Ishikawa (cell line): ENCODE results near the gene HMCN1.
A peak's percentile ranks its signal among the peaks of the same experiment; 100 is the strongest.

Experiments
- CEBPB ChIP-seq: IDR thresholded peaks from 2 replicates; pipeline ENCODE4 v1.6.1; 2012
- CREB1 ChIP-seq: IDR thresholded peaks from 2 replicates; pipeline ENCODE4 v1.6.1; 2012; ENCODE audit warnings: low read depth
- EGR1 ChIP-seq: IDR thresholded peaks from 2 replicates; pipeline ENCODE4 v1.6.1; 2012
- EP300 ChIP-seq: IDR thresholded peaks from 2 replicates; pipeline ENCODE4 v1.6.1; 2012; ENCODE audit warnings: borderline replicate concordance
- FOXM1 ChIP-seq: IDR thresholded peaks from 2 replicates; pipeline ENCODE4 v1.6.1; 2012; ENCODE audit warnings: low read depth, borderline replicate concordance
- NFIC ChIP-seq: IDR thresholded peaks from 2 replicates; pipeline ENCODE4 v1.6.1; 2012
- RAD21 ChIP-seq: IDR thresholded peaks from 2 replicates; pipeline ENCODE4 v1.6.1; 2012; ENCODE audit warnings: low read depth
- TAF1 ChIP-seq: IDR thresholded peaks from 2 replicates; pipeline ENCODE4 v1.6.1; 2012; ENCODE audit warnings: low read depth, mild to moderate bottlenecking
- TCF12 ChIP-seq: IDR thresholded peaks from 2 replicates; pipeline ENCODE4 v1.6.1; 2012; ENCODE audit warnings: low read depth
- TEAD4 ChIP-seq: IDR thresholded peaks from 2 replicates; pipeline ENCODE4 v1.6.1; 2012
- YY1 ChIP-seq: IDR thresholded peaks from 2 replicates; pipeline ENCODE4 v1.6.1; 2012; ENCODE audit warnings: low read depth
- ZBTB7A ChIP-seq: IDR thresholded peaks from 2 replicates; pipeline ENCODE4 v1.6.1; 2012; ENCODE audit warnings: low read depth
- TF ChIP-seq, protein P1 (sequence below): IDR thresholded peaks from 2 replicates; pipeline ENCODE4 v1.6.1; 2012
- TF ChIP-seq, protein P2 (sequence below): IDR thresholded peaks from 2 replicates; pipeline ENCODE4 v1.6.1; 2012; ENCODE audit warnings: low read depth, mild to moderate bottlenecking
- TF ChIP-seq, protein P3 (sequence below): IDR thresholded peaks from 2 replicates; pipeline ENCODE4 v1.6.1; 2012

The HMCN1 gene

DNA sequence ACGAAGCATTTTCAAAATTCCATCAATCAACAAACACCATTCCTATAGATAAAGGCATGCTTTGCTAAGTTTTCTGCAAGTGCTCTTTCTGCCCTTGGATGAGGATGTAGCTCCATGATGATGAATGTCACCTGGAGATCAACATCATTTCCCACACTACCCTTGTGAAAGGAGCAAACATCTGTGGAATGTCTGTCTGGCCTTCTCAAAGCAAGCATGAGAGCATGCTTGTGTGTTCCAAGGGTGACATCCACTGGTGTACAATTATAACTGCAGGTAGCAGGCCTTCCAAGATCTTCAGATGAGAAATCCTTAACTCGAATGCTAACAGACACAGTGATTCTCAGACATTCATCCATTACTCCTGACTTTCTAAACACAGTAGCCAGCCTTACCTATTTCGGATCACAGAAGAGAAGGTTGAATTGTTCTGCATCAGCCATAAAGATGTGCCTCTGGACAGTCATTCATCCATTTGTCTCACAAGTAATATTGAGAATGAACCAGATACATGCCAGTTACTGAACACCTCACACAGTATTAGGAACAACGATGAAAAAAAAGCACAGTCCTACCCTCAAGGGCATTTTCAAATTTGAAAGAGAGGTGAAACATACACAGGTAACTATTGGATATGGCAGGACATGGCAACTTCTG lies 478.5 kb downstream of the HMCN1 start:
- no peak for TF ChIP-seq EP300
- TF ChIP-seq RAD21 = peak; percentile 93
- TF ChIP-seq CEBPB = no peak
- TF ChIP-seq, protein P1, sequence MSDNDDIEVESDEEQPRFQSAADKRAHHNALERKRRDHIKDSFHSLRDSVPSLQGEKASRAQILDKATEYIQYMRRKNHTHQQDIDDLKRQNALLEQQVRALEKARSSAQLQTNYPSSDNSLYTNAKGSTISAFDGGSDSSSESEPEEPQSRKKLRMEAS = no peak
- TF ChIP-seq, protein P2, sequence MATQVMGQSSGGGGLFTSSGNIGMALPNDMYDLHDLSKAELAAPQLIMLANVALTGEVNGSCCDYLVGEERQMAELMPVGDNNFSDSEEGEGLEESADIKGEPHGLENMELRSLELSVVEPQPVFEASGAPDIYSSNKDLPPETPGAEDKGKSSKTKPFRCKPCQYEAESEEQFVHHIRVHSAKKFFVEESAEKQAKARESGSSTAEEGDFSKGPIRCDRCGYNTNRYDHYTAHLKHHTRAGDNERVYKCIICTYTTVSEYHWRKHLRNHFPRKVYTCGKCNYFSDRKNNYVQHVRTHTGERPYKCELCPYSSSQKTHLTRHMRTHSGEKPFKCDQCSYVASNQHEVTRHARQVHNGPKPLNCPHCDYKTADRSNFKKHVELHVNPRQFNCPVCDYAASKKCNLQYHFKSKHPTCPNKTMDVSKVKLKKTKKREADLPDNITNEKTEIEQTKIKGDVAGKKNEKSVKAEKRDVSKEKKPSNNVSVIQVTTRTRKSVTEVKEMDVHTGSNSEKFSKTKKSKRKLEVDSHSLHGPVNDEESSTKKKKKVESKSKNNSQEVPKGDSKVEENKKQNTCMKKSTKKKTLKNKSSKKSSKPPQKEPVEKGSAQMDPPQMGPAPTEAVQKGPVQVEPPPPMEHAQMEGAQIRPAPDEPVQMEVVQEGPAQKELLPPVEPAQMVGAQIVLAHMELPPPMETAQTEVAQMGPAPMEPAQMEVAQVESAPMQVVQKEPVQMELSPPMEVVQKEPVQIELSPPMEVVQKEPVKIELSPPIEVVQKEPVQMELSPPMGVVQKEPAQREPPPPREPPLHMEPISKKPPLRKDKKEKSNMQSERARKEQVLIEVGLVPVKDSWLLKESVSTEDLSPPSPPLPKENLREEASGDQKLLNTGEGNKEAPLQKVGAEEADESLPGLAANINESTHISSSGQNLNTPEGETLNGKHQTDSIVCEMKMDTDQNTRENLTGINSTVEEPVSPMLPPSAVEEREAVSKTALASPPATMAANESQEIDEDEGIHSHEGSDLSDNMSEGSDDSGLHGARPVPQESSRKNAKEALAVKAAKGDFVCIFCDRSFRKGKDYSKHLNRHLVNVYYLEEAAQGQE = no peak
- no peak for TF ChIP-seq TCF12
- TF ChIP-seq TEAD4 = peak; percentile 65

DNA sequence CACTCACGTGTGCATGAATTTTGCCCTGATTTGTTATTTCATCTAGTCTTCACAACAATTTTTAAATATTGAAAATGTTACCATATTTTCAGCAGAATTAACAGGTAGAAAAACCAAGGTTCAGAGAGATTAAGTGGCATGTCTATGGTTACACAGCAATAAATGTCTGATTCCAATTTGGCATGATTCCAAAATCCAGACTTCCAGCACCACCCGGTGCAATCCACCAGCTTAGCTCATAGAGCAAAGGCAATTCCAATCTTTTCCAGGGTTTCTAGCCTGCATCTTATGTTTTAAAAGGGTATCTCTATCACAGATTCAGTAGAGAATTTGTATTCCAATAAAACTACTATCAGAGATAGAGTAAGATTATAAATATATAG lies 479.0 kb downstream of the HMCN1 start:
- no peak for TF ChIP-seq ZBTB7A
- peak; percentile 41 for TF ChIP-seq NFIC

DNA sequence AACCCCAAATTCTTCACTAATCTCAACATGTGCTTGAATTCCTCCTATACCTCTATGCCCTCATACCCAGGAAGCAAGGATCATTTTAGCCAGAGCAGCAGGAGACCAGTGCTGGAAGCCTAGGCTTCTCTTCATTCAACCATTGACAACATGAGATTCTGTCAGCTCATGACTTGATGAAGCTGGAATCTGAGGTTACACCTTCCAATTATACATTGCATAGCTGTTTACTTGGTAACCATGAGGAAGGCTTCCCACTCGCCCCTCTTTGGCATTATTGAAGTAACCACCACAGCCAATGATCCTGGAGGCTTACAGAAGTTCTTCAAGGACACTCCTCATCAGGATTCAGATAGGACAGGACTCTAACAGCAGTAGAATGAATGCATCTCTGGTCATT lies 480.6 kb downstream of the HMCN1 start:
- TF ChIP-seq, protein P3, sequence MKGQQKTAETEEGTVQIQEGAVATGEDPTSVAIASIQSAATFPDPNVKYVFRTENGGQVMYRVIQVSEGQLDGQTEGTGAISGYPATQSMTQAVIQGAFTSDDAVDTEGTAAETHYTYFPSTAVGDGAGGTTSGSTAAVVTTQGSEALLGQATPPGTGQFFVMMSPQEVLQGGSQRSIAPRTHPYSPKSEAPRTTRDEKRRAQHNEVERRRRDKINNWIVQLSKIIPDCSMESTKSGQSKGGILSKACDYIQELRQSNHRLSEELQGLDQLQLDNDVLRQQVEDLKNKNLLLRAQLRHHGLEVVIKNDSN = no peak
- TF ChIP-seq, protein P2 = no peak
- TF ChIP-seq NFIC = no peak
- TF ChIP-seq RAD21 = no peak

DNA sequence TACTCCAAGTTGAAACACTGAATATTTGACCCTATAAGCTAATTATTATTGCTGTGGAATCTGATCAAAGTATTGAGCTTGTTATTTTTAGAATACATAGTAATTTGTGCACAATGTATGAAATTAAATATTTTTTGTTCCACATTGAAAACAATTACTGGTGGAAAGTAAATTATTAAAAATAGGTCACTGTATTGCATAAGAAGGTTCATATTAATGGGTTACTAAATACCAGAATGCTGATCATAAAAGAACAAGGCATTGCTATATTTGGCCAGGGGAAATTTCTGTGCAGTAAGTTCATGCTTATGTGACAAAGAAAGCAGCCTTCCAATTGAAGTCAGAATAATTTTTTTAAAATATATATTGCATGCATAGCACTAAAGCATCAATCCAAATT lies 481.4 kb downstream of the HMCN1 start:
- TF ChIP-seq YY1 = no peak
- TF ChIP-seq, protein P1 = no peak

DNA sequence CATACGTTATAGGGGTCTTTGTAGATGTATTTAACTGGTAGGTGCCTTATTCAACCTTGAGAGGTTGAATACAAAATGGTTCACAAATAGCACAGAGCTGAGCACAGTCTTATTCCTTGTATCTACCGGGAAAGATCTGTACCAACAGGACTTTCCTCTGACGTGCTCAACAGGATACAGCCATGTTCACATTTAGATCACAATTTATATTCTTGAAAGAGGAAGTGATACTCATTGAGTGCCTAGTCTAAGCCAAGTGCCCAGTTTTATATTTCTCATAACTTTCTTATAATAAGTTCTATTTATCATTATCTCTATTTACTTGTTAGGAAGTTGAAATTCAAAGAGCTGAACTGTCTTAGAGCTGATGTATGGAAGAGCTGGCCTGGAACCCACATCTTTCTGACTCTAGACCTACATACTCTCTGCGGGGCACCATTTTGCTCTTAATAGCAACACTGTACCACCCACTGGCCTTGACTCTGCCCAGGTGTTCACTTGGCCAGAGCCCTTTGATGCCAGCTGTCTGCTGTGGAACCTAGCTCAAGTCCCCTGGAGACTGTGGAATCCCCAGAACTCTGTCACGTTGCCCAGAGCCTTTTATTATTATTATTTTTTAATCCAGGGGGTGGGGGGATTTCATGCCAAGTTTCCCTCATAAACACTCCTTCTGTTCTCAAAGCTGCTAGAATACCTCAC lies 484.6 kb downstream of the HMCN1 start:
- TF ChIP-seq NFIC (no peak), TAF1 (no peak), TEAD4 (no peak), CEBPB (no peak), RAD21 (no peak), EGR1 (no peak), ZBTB7A (no peak), FOXM1 (no peak), EP300 (no peak), YY1 (no peak), TCF12 (no peak), CREB1 (no peak)
- TF ChIP-seq, protein P2 = no peak
- TF ChIP-seq, protein P3 = no peak
- TF ChIP-seq, protein P1 = no peak
